ENCODE data around the gene ZNF555. TPM values are rescaled to one million over a fixed set of nuclear protein-coding genes. Genes with fewer than 3 reads are reported as not detected.

Gene ZNF555
- total RNA-seq, 2 donors from 2014 or later = 3.2 to 5.5 TPM

GRCh38 chr19:2812414-2813234 lies 28.7 kb upstream of the ZNF555 start:
- no peak overlapping the region for H3K27ac ChIP-seq
- peaks cover 5% of the 10 kb centered on the region for H3K36me3 ChIP-seq
- TF ChIP-seq CTCF (IDR thresholded peaks at IDR 0.05) = no peak
- no peaks in the 10 kb centered on the region for H3K4me1 ChIP-seq
- DNase-seq = no peak
- H3K9me3 ChIP-seq = no peaks in the 10 kb centered on the region
- no peak overlapping the region for H3K4me3 ChIP-seq
- intact Hi-C loops (cut with DNase I) = no loop called here
- H3K27me3 ChIP-seq = no peaks in the 10 kb centered on the region
- peak overlapping the region; percentile 30 to 70 for H3K9ac ChIP-seq (ENCODE audit: low read depth in 2 of 2, low read length in 2 of 2)

- peaks cover 5% of the 10 kb centered on the region for H3K36me3 ChIP-seq
- H3K27ac ChIP-seq = no peak overlapping the region
- TF ChIP-seq CTCF (IDR thresholded peaks at IDR 0.05) = no peak
- no peak overlapping the region for H3K9ac ChIP-seq (ENCODE audit: low read depth in 2 of 2, low read length in 2 of 2)
- no peaks in the 10 kb centered on the region for H3K4me1 ChIP-seq
- no peak for DNase-seq
- H3K4me3 ChIP-seq = no peak overlapping the region
- H3K9me3 ChIP-seq = no peaks in the 10 kb centered on the region
- intact Hi-C loops (cut with DNase I) = no loop called here
- H3K27me3 ChIP-seq = no peaks in the 10 kb centered on the region
These were observed 27.8 kb upstream of the ZNF555 start for GRCh38 chr19:2813235-2814160.

GRCh38 chr19:2814426-2814825 lies 26.8 kb upstream of the ZNF555 start:
- Histone ChIP-seq H3K27ac (no peak overlapping the region), H3K9ac (ENCODE audit: low read depth in 2 of 2, low read length in 2 of 2) (no peak overlapping the region), H3K27me3 (no peaks in the 10 kb centered on the region), H3K4me1 (no peaks in the 10 kb centered on the region), H3K9me3 (no peaks in the 10 kb centered on the region), H3K4me3 (no peak overlapping the region), H3K36me3 (peaks cover 5% of the 10 kb centered on the region)
- intact Hi-C loops (cut with DNase I) = no loop called here
- no peak for DNase-seq
- TF ChIP-seq CTCF (IDR thresholded peaks at IDR 0.05) = no peak

GRCh38 chr19:2815191-2815614 lies 26.1 kb upstream of the ZNF555 start:
- Histone ChIP-seq H3K4me3 (no peak overlapping the region), H3K27me3 (no peaks in the 10 kb centered on the region), H3K27ac (no peak overlapping the region), H3K4me1 (no peaks in the 10 kb centered on the region), H3K36me3 (peaks cover 5% of the 10 kb centered on the region), H3K9me3 (no peaks in the 10 kb centered on the region), H3K9ac (ENCODE audit: low read depth in 2 of 2, low read length in 2 of 2) (no peak overlapping the region)
- TF ChIP-seq CTCF (IDR thresholded peaks at IDR 0.05) = no peak
- intact Hi-C loops (cut with DNase I) = no loop called here
- no peak for DNase-seq

GRCh38 chr19:2815923-2816322 lies 25.4 kb upstream of the ZNF555 start:
- Histone ChIP-seq H3K9ac (ENCODE audit: low read depth in 2 of 2, low read length in 2 of 2) (no peak overlapping the region), H3K27ac (no peak overlapping the region), H3K36me3 (peaks cover 5% of the 10 kb centered on the region), H3K27me3 (no peaks in the 10 kb centered on the region), H3K9me3 (no peaks in the 10 kb centered on the region), H3K4me3 (no peak overlapping the region), H3K4me1 (no peaks in the 10 kb centered on the region)
- DNase-seq = no peak
- intact Hi-C loops (cut with DNase I) = no loop called here
- TF ChIP-seq CTCF (IDR thresholded peaks at IDR 0.05) = no peak

All from colonic mucosa (tissue), 4 donors.